Prostate gland (tissue), 2 donors: ENCODE results near the gene NOSIP.

ENCODE experiments used
- POLR2A ChIP-seq: fragments of 450-650 bp; IDR thresholded peaks from one replicate; pipeline ENCODE4 v1.6.1; 2016; ENCODE audit warnings: antibody characterized with exemption, mild to moderate bottlenecking
- POLR2AphosphoS5 ChIP-seq: sonication (generic); formaldehyde crosslinking; IDR thresholded peaks from one replicate; pipeline ENCODE4 v1.6.1; 2017; ENCODE audit warnings: antibody characterized with exemption
- TF ChIP-seq, protein P1 (sequence below), 4 experiments: fragments of 200-600 bp in 2 of 4; fragments of 450-650 bp in 2 of 4; sonication (generic) in 2 of 4; IDR thresholded peaks; 1 replicate in 3 of 4; 2 replicates in 1 of 4; pipeline ENCODE4 v1.5.1; 2016 to 2019; ENCODE audit warnings: antibody characterized with exemption in 4 of 4, mild to moderate bottlenecking in 2 of 4, moderate library complexity in 2 of 4

DNA sequence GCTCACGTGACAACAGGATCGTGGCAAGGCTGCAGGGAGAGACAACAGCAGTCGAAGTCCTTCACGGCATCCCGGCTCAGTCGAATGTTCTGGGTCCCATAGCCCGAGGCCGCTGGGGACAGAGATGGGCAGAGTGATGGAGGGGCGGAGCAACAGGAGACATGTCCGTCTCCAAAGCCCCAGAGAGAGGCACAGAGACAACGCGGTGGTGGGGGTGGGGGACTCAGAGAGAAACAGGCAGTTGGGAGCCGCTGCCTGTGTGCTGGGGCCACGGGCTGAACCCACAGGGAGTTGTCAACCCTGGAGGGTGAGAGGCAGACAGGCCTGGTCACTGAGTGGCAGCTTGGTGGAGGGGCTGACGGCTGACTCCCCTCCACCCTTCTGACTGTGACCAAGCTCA, 20.4 kb downstream of the NOSIP start:
- TF ChIP-seq POLR2A (no peak), POLR2AphosphoS5 (no peak)
- TF ChIP-seq, protein P1, sequence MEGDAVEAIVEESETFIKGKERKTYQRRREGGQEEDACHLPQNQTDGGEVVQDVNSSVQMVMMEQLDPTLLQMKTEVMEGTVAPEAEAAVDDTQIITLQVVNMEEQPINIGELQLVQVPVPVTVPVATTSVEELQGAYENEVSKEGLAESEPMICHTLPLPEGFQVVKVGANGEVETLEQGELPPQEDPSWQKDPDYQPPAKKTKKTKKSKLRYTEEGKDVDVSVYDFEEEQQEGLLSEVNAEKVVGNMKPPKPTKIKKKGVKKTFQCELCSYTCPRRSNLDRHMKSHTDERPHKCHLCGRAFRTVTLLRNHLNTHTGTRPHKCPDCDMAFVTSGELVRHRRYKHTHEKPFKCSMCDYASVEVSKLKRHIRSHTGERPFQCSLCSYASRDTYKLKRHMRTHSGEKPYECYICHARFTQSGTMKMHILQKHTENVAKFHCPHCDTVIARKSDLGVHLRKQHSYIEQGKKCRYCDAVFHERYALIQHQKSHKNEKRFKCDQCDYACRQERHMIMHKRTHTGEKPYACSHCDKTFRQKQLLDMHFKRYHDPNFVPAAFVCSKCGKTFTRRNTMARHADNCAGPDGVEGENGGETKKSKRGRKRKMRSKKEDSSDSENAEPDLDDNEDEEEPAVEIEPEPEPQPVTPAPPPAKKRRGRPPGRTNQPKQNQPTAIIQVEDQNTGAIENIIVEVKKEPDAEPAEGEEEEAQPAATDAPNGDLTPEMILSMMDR (IDR thresholded peaks at IDR 0.05): no peak
